HepG2 (cell line): Measurements from ENCODE around the gene CYB5B. TPM values are rescaled to one million over a fixed set of nuclear protein-coding genes. Genes with fewer than 3 reads are reported as not detected.

Experiments used
- EP300 ChIP-seq, 3 experiments: sonication (generic) in 1 of 3; formaldehyde crosslinking in 1 of 3; IDR thresholded peaks; 2 replicates each; pipeline versions ENCODE4 v1.5.1 to v1.6.1; 2011 to 2020; ENCODE audit warnings: low read depth in 2 of 3, low read length in 2 of 3, borderline replicate concordance in 1 of 3, improper control_type of control experiment in 1 of 3, mild to moderate bottlenecking in 1 of 3, missing genetic modification reagents in 1 of 3, moderate library complexity in 1 of 3
- HMG20A ChIP-seq: IDR thresholded peaks from 2 replicates; pipeline ENCODE4 v1.6.1; 2016; ENCODE audit warnings: borderline replicate concordance
- KLF9 ChIP-seq: IDR thresholded peaks from 2 replicates; pipeline ENCODE4 v1.6.1; 2016; ENCODE audit warnings: low read depth
- MED1 ChIP-seq: sonication (generic); formaldehyde crosslinking; IDR thresholded peaks from 2 replicates; pipeline ENCODE4 v1.4.0; 2020; ENCODE audit warnings: missing genetic modification reagents
- MYC ChIP-seq: sonication (generic); formaldehyde crosslinking; IDR thresholded peaks from 2 replicates; pipeline ENCODE4 v1.9.0; 2021; ENCODE audit warnings: missing genetic modification reagents, borderline replicate concordance
- NFIC ChIP-seq: IDR thresholded peaks from 2 replicates; pipeline ENCODE4 v1.6.1; 2012; ENCODE audit warnings: mild to moderate bottlenecking, low read length, inconsistent platforms
- RAD21 ChIP-seq: fragments of 450-650 bp; formaldehyde crosslinking; IDR thresholded peaks from 2 replicates; pipeline ENCODE4 v1.5.0; 2020; ENCODE audit warnings: mild to moderate bottlenecking
- SIX1 ChIP-seq: sonication (generic); formaldehyde crosslinking; IDR thresholded peaks from 2 replicates; pipeline ENCODE4 v1.4.0; 2020; ENCODE audit warnings: missing genetic modification reagents, borderline replicate concordance
- TCF7L2 ChIP-seq: IDR thresholded peaks from 2 replicates; pipeline ENCODE4 v1.6.1; 2011; ENCODE audit warnings: mild to moderate bottlenecking, low read depth, low read length, moderate library complexity
- TEAD2 ChIP-seq: sonication (generic); formaldehyde crosslinking; IDR thresholded peaks from 2 replicates; pipeline ENCODE4 v1.9.0; 2021; ENCODE audit warnings: missing genetic modification reagents
- XRCC5 ChIP-seq: fragments of 200-400 bp; formaldehyde crosslinking; optimal IDR thresholded peaks from 2 replicates; pipeline ENCODE3; 2017; ENCODE audit warnings: mild to moderate bottlenecking, low read length
- ZNF3 ChIP-seq: IDR thresholded peaks from 2 replicates; pipeline ENCODE4 v1.7.0; 2017; ENCODE audit warnings: inconsistent platforms
- polyA plus RNA-seq, 8 experiments: library from polyadenylated mRNA; depleted of rRNA in 3 of 8; stranded (reverse) in 7 of 8; unstranded in 1 of 8; fragments of >200 nt; fragmentation: Illumina TruSeq in 4 of 8; extraction: Trizol in 4 of 8; gene quantifications; 2 replicates each; pipeline versions ENCODE4 v1.2.1 to v1.2.3, GENCODE V29; 2011 to 2016; ENCODE audit warnings: low read depth in 4 of 8, missing spikeins in 1 of 8, mixed read lengths in 1 of 8; ENCODE audit not compliant: insufficient read depth in 1 of 8
- total RNA-seq, 5 experiments: library from RNA; depleted of rRNA; stranded (reverse); fragments of >200 nt; fragmentation: Illumina TruSeq; extraction: Trizol; gene quantifications; 2 replicates each; pipeline ENCODE4 v1.2.3, GENCODE V29; 2016; ENCODE audit warnings: low read depth in 1 of 5
- TF ChIP-seq, protein P1 (sequence below): sonication (generic); formaldehyde crosslinking; IDR thresholded peaks from 2 replicates; pipeline ENCODE4 v1.5.0; 2020; ENCODE audit warnings: missing genetic modification reagents, mild to moderate bottlenecking, borderline replicate concordance
- TF ChIP-seq, protein P2 (sequence below): sonication (generic); formaldehyde crosslinking; IDR thresholded peaks from 2 replicates; pipeline ENCODE4 v1.8.1; 2022; ENCODE audit warnings: low read depth, mild to moderate bottlenecking, missing genetic modification reagents
- TF ChIP-seq, protein P3 (sequence below): sonication (generic); formaldehyde crosslinking; IDR thresholded peaks from 2 replicates; pipeline ENCODE4 v1.4.0; 2020; ENCODE audit warnings: mild to moderate bottlenecking, missing genetic modification reagents
- TF ChIP-seq, protein P4 (sequence below): IDR thresholded peaks from 2 replicates; pipeline ENCODE4 v1.6.1; 2016; ENCODE audit warnings: low read depth, borderline replicate concordance

Gene CYB5B
- total and polyA plus RNA-seq, 2 of the 13 experiments (the other 11 are each of a cell fraction or from before 2014, with no cell fraction given), result 234 to 432 TPM

DNA sequence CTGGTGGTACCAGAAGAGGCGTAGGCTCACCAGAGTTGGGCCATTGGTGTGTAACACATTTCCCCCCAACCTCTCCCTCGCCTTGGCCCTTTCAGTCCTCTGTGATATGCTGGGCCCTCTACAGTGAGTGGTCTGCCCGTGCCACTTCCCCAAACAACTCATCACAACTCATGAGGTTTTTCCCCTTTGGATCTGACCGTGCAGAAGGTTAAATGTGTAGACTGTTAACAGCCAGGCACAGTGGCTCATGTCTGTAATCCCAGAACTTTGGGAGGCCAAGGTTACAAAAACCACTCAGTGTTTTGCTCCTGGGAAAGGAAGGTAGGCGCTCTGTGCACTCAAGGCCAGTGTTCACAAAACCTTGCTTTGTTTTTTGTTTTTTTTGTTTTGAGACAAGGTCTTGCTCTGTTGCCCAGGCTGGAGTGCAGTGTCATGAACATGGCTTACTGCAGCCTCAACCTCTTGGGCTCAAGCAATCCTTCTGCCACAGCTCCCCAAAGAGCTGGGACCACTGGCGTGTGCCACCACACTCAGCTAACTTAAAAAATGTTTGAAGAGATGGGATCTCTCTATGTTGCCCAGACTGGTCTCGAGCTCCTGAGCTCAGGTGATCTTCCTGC lies 11.3 kb upstream of the CYB5B start (continued):
- TF ChIP-seq MYC (CRISPR knock-in tag), result 0 out of 2 replicates have a peak, but pooled peaks have one; percentile 11
- TF ChIP-seq, protein P1, sequence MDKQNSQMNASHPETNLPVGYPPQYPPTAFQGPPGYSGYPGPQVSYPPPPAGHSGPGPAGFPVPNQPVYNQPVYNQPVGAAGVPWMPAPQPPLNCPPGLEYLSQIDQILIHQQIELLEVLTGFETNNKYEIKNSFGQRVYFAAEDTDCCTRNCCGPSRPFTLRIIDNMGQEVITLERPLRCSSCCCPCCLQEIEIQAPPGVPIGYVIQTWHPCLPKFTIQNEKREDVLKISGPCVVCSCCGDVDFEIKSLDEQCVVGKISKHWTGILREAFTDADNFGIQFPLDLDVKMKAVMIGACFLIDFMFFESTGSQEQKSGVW (CRISPR knock-in tag), result no peak
- no peak for TF ChIP-seq ZNF3 (CRISPR knock-in tag)
- TF ChIP-seq, protein P2, sequence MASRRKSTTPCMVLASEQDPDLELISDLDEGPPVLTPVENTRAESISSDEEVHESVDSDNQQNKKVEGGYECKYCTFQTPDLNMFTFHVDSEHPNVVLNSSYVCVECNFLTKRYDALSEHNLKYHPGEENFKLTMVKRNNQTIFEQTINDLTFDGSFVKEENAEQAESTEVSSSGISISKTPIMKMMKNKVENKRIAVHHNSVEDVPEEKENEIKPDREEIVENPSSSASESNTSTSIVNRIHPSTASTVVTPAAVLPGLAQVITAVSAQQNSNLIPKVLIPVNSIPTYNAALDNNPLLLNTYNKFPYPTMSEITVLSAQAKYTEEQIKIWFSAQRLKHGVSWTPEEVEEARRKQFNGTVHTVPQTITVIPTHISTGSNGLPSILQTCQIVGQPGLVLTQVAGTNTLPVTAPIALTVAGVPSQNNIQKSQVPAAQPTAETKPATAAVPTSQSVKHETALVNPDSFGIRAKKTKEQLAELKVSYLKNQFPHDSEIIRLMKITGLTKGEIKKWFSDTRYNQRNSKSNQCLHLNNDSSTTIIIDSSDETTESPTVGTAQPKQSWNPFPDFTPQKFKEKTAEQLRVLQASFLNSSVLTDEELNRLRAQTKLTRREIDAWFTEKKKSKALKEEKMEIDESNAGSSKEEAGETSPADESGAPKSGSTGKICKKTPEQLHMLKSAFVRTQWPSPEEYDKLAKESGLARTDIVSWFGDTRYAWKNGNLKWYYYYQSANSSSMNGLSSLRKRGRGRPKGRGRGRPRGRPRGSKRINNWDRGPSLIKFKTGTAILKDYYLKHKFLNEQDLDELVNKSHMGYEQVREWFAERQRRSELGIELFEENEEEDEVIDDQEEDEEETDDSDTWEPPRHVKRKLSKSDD (CRISPR knock-in tag), result no peak
- TF ChIP-seq, protein P3, sequence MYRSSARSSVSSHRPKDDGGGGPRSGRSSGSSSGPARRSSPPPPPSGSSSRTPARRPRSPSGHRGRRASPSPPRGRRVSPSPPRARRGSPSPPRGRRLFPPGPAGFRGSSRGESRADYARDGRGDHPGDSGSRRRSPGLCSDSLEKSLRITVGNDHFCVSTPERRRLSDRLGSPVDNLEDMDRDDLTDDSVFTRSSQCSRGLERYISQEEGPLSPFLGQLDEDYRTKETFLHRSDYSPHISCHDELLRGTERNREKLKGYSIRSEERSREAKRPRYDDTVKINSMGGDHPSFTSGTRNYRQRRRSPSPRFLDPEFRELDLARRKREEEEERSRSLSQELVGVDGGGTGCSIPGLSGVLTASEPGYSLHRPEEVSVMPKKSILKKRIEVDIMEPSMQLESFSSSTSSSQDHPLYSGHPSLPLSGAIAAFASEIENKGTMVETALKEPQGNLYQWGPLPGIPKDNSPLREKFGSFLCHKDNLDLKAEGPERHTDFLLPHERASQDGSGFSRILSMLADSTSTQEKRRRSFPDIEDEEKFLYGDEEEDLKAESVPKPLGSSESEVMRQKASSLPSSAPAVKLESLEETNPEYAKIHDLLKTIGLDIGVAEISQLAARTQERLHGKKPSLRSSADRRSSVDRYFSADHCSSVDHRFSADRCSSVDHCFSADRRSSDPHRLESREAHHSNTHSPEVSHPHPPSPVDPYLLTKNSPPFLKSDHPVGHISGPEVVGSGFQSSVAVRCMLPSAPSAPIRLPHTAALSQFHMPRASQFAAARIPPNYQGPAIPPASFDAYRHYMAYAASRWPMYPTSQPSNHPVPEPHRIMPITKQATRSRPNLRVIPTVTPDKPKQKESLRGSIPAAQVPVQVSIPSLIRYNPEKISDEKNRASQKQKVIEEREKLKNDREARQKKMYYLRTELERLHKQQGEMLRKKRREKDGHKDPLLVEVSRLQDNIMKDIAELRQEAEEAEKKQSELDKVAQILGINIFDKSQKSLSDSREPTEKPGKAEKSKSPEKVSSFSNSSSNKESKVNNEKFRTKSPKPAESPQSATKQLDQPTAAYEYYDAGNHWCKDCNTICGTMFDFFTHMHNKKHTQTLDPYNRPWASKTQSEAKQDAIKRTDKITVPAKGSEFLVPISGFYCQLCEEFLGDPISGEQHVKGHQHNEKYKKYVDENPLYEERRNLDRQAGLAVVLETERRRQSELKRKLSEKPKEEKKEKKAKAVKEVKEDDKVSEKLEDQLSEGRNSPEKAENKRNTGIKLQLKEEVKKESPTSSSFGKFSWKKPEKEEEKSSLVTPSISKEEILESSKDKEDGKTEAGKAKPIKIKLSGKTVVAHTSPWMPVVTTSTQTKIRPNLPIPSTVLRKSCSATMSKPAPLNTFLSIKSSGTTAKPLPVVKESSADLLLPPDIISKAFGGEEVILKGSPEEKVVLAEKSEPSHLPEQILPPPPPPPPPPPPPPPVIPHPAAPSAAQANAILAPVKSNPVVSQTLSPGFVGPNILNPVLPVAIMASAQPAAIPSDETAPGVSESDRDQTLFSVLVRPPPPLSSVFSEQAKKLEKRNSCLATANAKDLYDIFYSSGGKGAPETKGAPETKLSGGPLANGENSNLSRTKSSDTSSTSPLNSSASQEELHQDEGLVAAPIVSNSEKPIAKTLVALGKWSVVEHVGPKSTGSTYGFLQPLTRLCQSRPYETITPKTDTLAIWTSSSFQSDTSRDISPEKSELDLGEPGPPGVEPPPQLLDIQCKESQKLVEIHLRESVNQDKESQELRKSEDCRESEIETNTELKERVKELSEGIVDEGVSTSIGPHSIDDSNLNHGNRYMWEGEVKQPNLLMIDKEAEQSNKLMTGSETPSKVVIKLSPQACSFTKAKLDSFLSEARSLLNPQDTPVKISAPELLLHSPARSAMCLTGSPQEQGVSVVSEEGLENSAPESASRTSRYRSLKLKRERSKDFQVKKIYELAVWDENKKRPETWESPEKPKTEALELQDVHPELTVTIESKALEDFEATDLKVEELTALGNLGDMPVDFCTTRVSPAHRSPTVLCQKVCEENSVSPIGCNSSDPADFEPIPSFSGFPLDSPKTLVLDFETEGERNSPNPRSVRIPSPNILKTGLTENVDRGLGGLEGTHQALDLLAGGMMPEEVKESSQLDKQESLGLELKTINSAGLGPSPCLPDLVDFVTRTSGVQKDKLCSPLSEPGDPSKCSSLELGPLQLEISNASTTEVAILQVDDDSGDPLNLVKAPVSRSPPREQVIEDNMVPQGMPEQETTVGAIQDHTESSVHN (CRISPR knock-in tag), result no peak
- TF ChIP-seq, protein P4, sequence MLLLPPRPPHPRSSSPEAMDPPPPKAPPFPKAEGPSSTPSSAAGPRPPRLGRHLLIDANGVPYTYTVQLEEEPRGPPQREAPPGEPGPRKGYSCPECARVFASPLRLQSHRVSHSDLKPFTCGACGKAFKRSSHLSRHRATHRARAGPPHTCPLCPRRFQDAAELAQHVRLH, result peak; percentile 71; the same call in 1 of the 2 replicates
- no peak; the same call in 1 of the 2 replicates for TF ChIP-seq SIX1
- peak; percentile 94 for TF ChIP-seq MED1 (CRISPR knock-in tag)
- TF ChIP-seq EP300 (IDR thresholded peaks at IDR 0.05; ENCODE audit: low read depth in 2 of 2, low read length in 2 of 2), result peak in 1 of 2 experiments; percentile 71; a peak in 2 of 4 replicates
- TF ChIP-seq EP300 (CRISPR knock-in tag; IDR thresholded peaks at IDR 0.05; ENCODE audit: borderline replicate concordance), result peak; percentile 58; the same call in 1 of the 2 replicates
- TF ChIP-seq HMG20A (CRISPR knock-in tag), result peak; percentile 73; the same call in 1 of the 2 replicates
- no peak for TF ChIP-seq RAD21
- no peak for TF ChIP-seq TEAD2 (CRISPR knock-in tag)
- TF ChIP-seq XRCC5, result peak; percentile 15
- 0 out of 2 replicates have a peak, but pooled peaks have one; percentile 28 for TF ChIP-seq NFIC
- no peak for TF ChIP-seq TCF7L2
- no peak for TF ChIP-seq KLF9 (CRISPR knock-in tag)
